Keratinocyte (primary cell): ENCODE measurements around the gene LGALS4. TPM values are rescaled to one million over a fixed set of nuclear protein-coding genes. Genes with fewer than 3 reads are reported as not detected.
"Not testable (repeated sequence)": the region's sequence is repeated elsewhere in the genome, so short reads cannot be mapped to it uniquely, and the experiment has no call there.

Source experiments
- DNase-seq: peaks from one replicate; pipeline ENCODE4 v3.0.0-alpha.2; 2011; ENCODE audit warnings: low read depth, missing footprints, low spot score
- FAIRE-seq: peaks from 2 replicates; lab custom pipeline; 2011; peaks lifted over from hg19 to GRCh38; lab: Jason Lieb, UNC
- H2AFZ ChIP-seq: 2 replicates; pipeline ENCODE4 v1.6.0; 2012; ENCODE audit warnings: low read length, control low read depth, inconsistent platforms; ENCODE audit not compliant: control insufficient read depth
- H3K27ac ChIP-seq: 2 replicates; pipeline ENCODE4 v1.5.1; 2011; ENCODE audit warnings: low read length; ENCODE audit not compliant: control insufficient read depth, insufficient read depth
- H3K27me3 ChIP-seq: 3 replicates; pipeline ENCODE4 v1.6.0; 2011; ENCODE audit warnings: low read length; ENCODE audit not compliant: control insufficient read depth, insufficient read depth; ENCODE audit errors: extremely low read depth
- H3K36me3 ChIP-seq, 2 experiments: 2 replicates in 1 of 2; 3 replicates in 1 of 2; pipeline ENCODE4 v1.5.1; 2011; ENCODE audit warnings: low read length in 2 of 2, mild to moderate bottlenecking in 1 of 2; ENCODE audit not compliant: control insufficient read depth in 2 of 2, insufficient read depth in 2 of 2; ENCODE audit errors: extremely low read depth in 1 of 2
- H3K4me1 ChIP-seq: 3 replicates; pipeline ENCODE4 v1.5.1; 2011; ENCODE audit warnings: low read length; ENCODE audit not compliant: control insufficient read depth, insufficient read depth; ENCODE audit errors: extremely low read depth
- H3K4me2 ChIP-seq: 3 replicates; pipeline ENCODE4 v1.6.0; 2011; ENCODE audit warnings: low read depth, low read length; ENCODE audit not compliant: control insufficient read depth, insufficient read depth; ENCODE audit errors: extremely low read depth
- H3K4me3 ChIP-seq, 3 experiments: fragments of 200-600 bp in 1 of 3; sonication (generic) in 1 of 3; 2 replicates in 2 of 3; 3 replicates in 1 of 3; pipeline ENCODE4 v1.5.1; 2011 to 2016; ENCODE audit warnings: low read length in 3 of 3, mild to moderate bottlenecking in 3 of 3, control low read depth in 2 of 3, inconsistent platforms in 1 of 3, low read depth in 1 of 3, mixed read lengths in 1 of 3, mixed run types in 1 of 3, moderate library complexity in 1 of 3; ENCODE audit not compliant: control insufficient read depth in 2 of 3, insufficient read depth in 2 of 3; ENCODE audit errors: extremely low read depth in 1 of 3
- H3K79me2 ChIP-seq: 2 replicates; pipeline ENCODE4 v1.6.0; 2012; ENCODE audit warnings: low read length; ENCODE audit not compliant: control insufficient read depth, insufficient read depth
- H3K9ac ChIP-seq: 3 replicates; pipeline ENCODE4 v1.6.0; 2011; ENCODE audit warnings: low read length; ENCODE audit not compliant: control insufficient read depth, insufficient read depth; ENCODE audit errors: extremely low read depth
- H3K9me1 ChIP-seq: 3 replicates; pipeline ENCODE4 v1.6.0; 2011; ENCODE audit warnings: low read length; ENCODE audit not compliant: control insufficient read depth, insufficient read depth; ENCODE audit errors: extremely low read depth
- H3K9me3 ChIP-seq: 2 replicates; pipeline ENCODE4 v1.5.1; 2012; ENCODE audit warnings: low read depth, low read length; ENCODE audit not compliant: control insufficient read depth
- H4K20me1 ChIP-seq: 3 replicates; pipeline ENCODE4 v1.6.0; 2011; ENCODE audit warnings: low read length; ENCODE audit not compliant: control insufficient read depth, insufficient read depth; ENCODE audit errors: extremely low read depth
- CTCF ChIP-seq, 3 experiments: IDR thresholded peaks in 1 of 3; conservative IDR thresholded peaks in 1 of 3; optimal IDR thresholded peaks in 1 of 3; 2 replicates in 2 of 3; 3 replicates in 1 of 3; pipeline versions ENCODE3 to v1.5.1; 2011; ENCODE audit warnings: low read length in 3 of 3, mild to moderate bottlenecking in 3 of 3, moderate library complexity in 2 of 3, control low read depth in 1 of 3, inconsistent platforms in 1 of 3; ENCODE audit not compliant: insufficient read depth in 2 of 3; ENCODE audit errors: extremely low read depth in 1 of 3
- EZH2 ChIP-seq: IDR thresholded peaks from one replicate; pipeline ENCODE4 v1.6.1; 2012; ENCODE audit warnings: inconsistent platforms, mild to moderate bottlenecking, low read length, moderate library complexity
- dilution Hi-C: fragments of 300-500 bp; cut with MboI; formaldehyde crosslinking; loops from one replicate; pipeline ENCODE4 v1.7.0; 2020; ENCODE audit warnings: low sequenced_read_pairs; ENCODE audit not compliant: extremely low pct_ligation_motif_present
- polyA minus RNA-seq, 3 experiments: library from RNA; depleted of rRNA, polyadenylated mRNA; stranded (reverse); fragments of >200 nt; gene quantifications; 1 replicate in 1 of 3; 2 replicates in 1 of 3; 3 replicates in 1 of 3; pipeline ENCODE4 v1.2.3, GENCODE V29; 2011
- polyA plus RNA-seq, 5 experiments: library from polyadenylated mRNA; depleted of rRNA in 3 of 5; stranded (reverse) in 3 of 5; stranded (forward) in 1 of 5; unstranded in 1 of 5; fragments of >200 nt; gene quantifications; 1 replicate in 1 of 5; 2 replicates in 3 of 5; 3 replicates in 1 of 5; pipeline versions ENCODE4 v1.2.1 to v1.2.3, GENCODE V29; 2011 to 2012; ENCODE audit warnings: missing spikeins in 2 of 5, low read depth in 1 of 5, low replicate concordance in 1 of 5

The LGALS4 gene
- 0.11 to 0.30 TPM (median 0.13 TPM) in 3 replicates for polyA plus RNA-seq
- 0.86 TPM for polyA plus RNA-seq (2011; ENCODE audit: low read depth)
- 0.13 TPM in 1 of 2 replicates, not detected in the other for polyA plus RNA-seq (2011; cell fraction: cytosol; rRNA removed)
- 0.71 and 1.1 TPM in 2 replicates for polyA plus RNA-seq (2011; cell fraction: nucleus; rRNA removed)
- polyA plus RNA-seq (2012; ENCODE audit: low replicate concordance), result 1.5 TPM in 1 of 2 replicates, not detected in the other
- polyA minus RNA-seq, result not detected in 3 replicates
- polyA minus RNA-seq (2011; cell fraction: cytosol; rRNA and poly(A)+ RNA removed), result not detected
- polyA minus RNA-seq (2011; cell fraction: nucleus; rRNA and poly(A)+ RNA removed), result not detected in 2 replicates

GRCh38 chr19:38812841-38813320, at the start of gene LGALS4:
LGALS4 (minus strand) TSS chr19:38812945; CDS start chr19:38812886, 59 bp downstream.
- Histone ChIP-seq H3K36me3 (peaks cover 4 to 8% of the 10 kb centered on the region in 2 experiments), H3K27ac (no peak within 1 kb of the TSS), H3K9ac (no peak within 1 kb of the TSS), H3K27me3 (no peaks in the 10 kb centered on the region), H3K9me1 (no peaks in the 10 kb centered on the region), H2AFZ (no peak within 1 kb of the TSS), H3K4me2 (no peak within 1 kb of the TSS), H3K79me2 (no peaks in the 10 kb centered on the region), H4K20me1 (no peaks in the 10 kb centered on the region), H3K4me1 (no peaks in the 10 kb centered on the region), H3K9me3 (no peaks in the 10 kb centered on the region), H3K4me3 (no peak within 1 kb of the TSS)
- dilution Hi-C loops, result no loop called here
- DNase-seq (no peak), FAIRE-seq (no peak)
- TF ChIP-seq CTCF (optimal IDR thresholded peaks at IDR 0.05 in 1 of 3, IDR thresholded peaks at IDR 0.05 in 1 of 3, conservative IDR thresholded peaks at IDR 0.05 in 1 of 3; ENCODE audit: extremely low read depth in 1 of 3, insufficient read depth in 2 of 3, low read length in 3 of 3), result no peak
- no peak for TF ChIP-seq EZH2

GRCh38 chr19:38861368-38861767, 48.6 kb upstream of the LGALS4 start:
- dilution Hi-C loops, result no loop called here
- no peaks in the 10 kb centered on the region for H3K36me3 ChIP-seq
- H3K9me1 ChIP-seq, result no peaks in the 10 kb centered on the region
- H3K4me3 ChIP-seq, result no peak overlapping the region
- FAIRE-seq (no peak), DNase-seq (no peak)
- peaks cover 3% of the 10 kb centered on the region for H3K4me1 ChIP-seq
- H3K27me3 ChIP-seq, result no peaks in the 10 kb centered on the region
- no peak overlapping the region for H3K4me2 ChIP-seq
- H2AFZ ChIP-seq, result no peak overlapping the region
- H3K27ac ChIP-seq, result no peak overlapping the region
- TF ChIP-seq EZH2 (no peak), CTCF (optimal IDR thresholded peaks at IDR 0.05 in 1 of 3, IDR thresholded peaks at IDR 0.05 in 1 of 3, conservative IDR thresholded peaks at IDR 0.05 in 1 of 3; ENCODE audit: extremely low read depth in 1 of 3, insufficient read depth in 2 of 3, low read length in 3 of 3) (no peak)
- H4K20me1 ChIP-seq, result no peaks in the 10 kb centered on the region
- H3K9ac ChIP-seq, result no peak overlapping the region
- H3K9me3 ChIP-seq, result no peaks in the 10 kb centered on the region
- H3K79me2 ChIP-seq, result no peaks in the 10 kb centered on the region

GRCh38 chr19:38859631-38860204, 47.0 kb upstream of the LGALS4 start:
- DNase-seq, H3K27me3 ChIP-seq, dilution Hi-C loops, H3K9ac ChIP-seq, H3K79me2 ChIP-seq, H4K20me1 ChIP-seq, H3K36me3 ChIP-seq, H2AFZ ChIP-seq, H3K4me3 ChIP-seq, H3K4me1 ChIP-seq, H3K9me1 ChIP-seq, H3K27ac ChIP-seq, H3K9me3 ChIP-seq, H3K4me2 ChIP-seq, FAIRE-seq: not testable (repeated sequence)
